ENCODE data around the gene CD101.

Gene CD101

GRCh38 chr1:116988908-116989307, 12.7 kb upstream of the CD101 start:
- no peak for ATAC-seq (ENCODE audit: insufficient read depth, low read depth)
- Histone ChIP-seq H3K27ac (ENCODE audit: low read length) (no peak overlapping the region), H3K4me1 (ENCODE audit: insufficient read depth, low read length) (peaks cover 21% of the 10 kb centered on the region), H3K36me3 (ENCODE audit: insufficient read depth, low read length) (no peaks in the 10 kb centered on the region), H4K20me1 (ENCODE audit: insufficient read depth, low read length) (no peaks in the 10 kb centered on the region), H3K79me2 (ENCODE audit: insufficient read depth, low read length) (no peaks in the 10 kb centered on the region), H3K9ac (ENCODE audit: low read depth, low read length) (no peak overlapping the region), H2AFZ (ENCODE audit: low read depth, low read length) (no peak overlapping the region), H3K27me3 (ENCODE audit: insufficient read depth, low read length, poor library complexity) (no peaks in the 10 kb centered on the region), H3K4me3 (ENCODE audit: low read depth in 1 of 2, low read length in 2 of 2) (no peak overlapping the region), H3K9me3 (ENCODE audit: insufficient read depth, low read length, severe bottlenecking) (no peaks in the 10 kb centered on the region), H3K4me2 (ENCODE audit: insufficient read depth, low read length) (no peak overlapping the region)
- no peak for DNase-seq
- TF ChIP-seq CTCF (IDR thresholded peaks at IDR 0.05; ENCODE audit: borderline replicate concordance, extremely low read depth, low read length, poor library complexity, severe bottlenecking): no peak
- TF ChIP-seq EZH2 (IDR thresholded peaks at IDR 0.05; ENCODE audit: borderline replicate concordance, low read depth, low read length, severe bottlenecking): no peak

GRCh38 chr1:116989835-116990234, 11.7 kb upstream of the CD101 start:
- Histone ChIP-seq H3K36me3 (ENCODE audit: insufficient read depth, low read length) (no peaks in the 10 kb centered on the region), H3K27me3 (ENCODE audit: insufficient read depth, low read length, poor library complexity) (no peaks in the 10 kb centered on the region), H3K4me1 (ENCODE audit: insufficient read depth, low read length) (peaks cover 21% of the 10 kb centered on the region), H4K20me1 (ENCODE audit: insufficient read depth, low read length) (no peaks in the 10 kb centered on the region), H3K27ac (ENCODE audit: low read length) (no peak overlapping the region), H3K9me3 (ENCODE audit: insufficient read depth, low read length, severe bottlenecking) (no peaks in the 10 kb centered on the region), H3K9ac (ENCODE audit: low read depth, low read length) (no peak overlapping the region), H3K4me2 (ENCODE audit: insufficient read depth, low read length) (no peak overlapping the region), H2AFZ (ENCODE audit: low read depth, low read length) (no peak overlapping the region), H3K4me3 (ENCODE audit: low read depth in 1 of 2, low read length in 2 of 2) (no peak overlapping the region), H3K79me2 (ENCODE audit: insufficient read depth, low read length) (no peaks in the 10 kb centered on the region)
- no peak for TF ChIP-seq EZH2 (IDR thresholded peaks at IDR 0.05; ENCODE audit: borderline replicate concordance, low read depth, low read length, severe bottlenecking)
- no peak for TF ChIP-seq CTCF (IDR thresholded peaks at IDR 0.05; ENCODE audit: borderline replicate concordance, extremely low read depth, low read length, poor library complexity, severe bottlenecking)
- no peak for DNase-seq
- ATAC-seq (ENCODE audit: insufficient read depth, low read depth): no peak

GRCh38 chr1:116990612-116991151, 10.9 kb upstream of the CD101 start:
- no peak overlapping the region for H3K27ac ChIP-seq (ENCODE audit: low read length)
- TF ChIP-seq CTCF (IDR thresholded peaks at IDR 0.05; ENCODE audit: borderline replicate concordance, extremely low read depth, low read length, poor library complexity, severe bottlenecking): no peak
- TF ChIP-seq EZH2 (IDR thresholded peaks at IDR 0.05; ENCODE audit: borderline replicate concordance, low read depth, low read length, severe bottlenecking): no peak

More at GRCh38 chr1:116990612-116991151, 10.9 kb upstream of the CD101 start:
- Histone ChIP-seq H3K4me1 (ENCODE audit: insufficient read depth, low read length) (peaks cover 21% of the 10 kb centered on the region), H2AFZ (ENCODE audit: low read depth, low read length) (no peak overlapping the region), H3K4me2 (ENCODE audit: insufficient read depth, low read length) (no peak overlapping the region), H3K9ac (ENCODE audit: low read depth, low read length) (no peak overlapping the region), H3K36me3 (ENCODE audit: insufficient read depth, low read length) (no peaks in the 10 kb centered on the region), H3K79me2 (ENCODE audit: insufficient read depth, low read length) (no peaks in the 10 kb centered on the region), H3K9me3 (ENCODE audit: insufficient read depth, low read length, severe bottlenecking) (no peaks in the 10 kb centered on the region), H4K20me1 (ENCODE audit: insufficient read depth, low read length) (no peaks in the 10 kb centered on the region), H3K27me3 (ENCODE audit: insufficient read depth, low read length, poor library complexity) (no peaks in the 10 kb centered on the region), H3K4me3 (ENCODE audit: low read depth in 1 of 2, low read length in 2 of 2) (no peak overlapping the region)
- DNase-seq (no peak), ATAC-seq (ENCODE audit: insufficient read depth, low read depth) (no peak)

Data from DND-41 (cell line).